Stomach (tissue), 4 donors: Measurements from ENCODE around the gene PPM1L.

Experiments used
- EP300 ChIP-seq: sonication (generic); formaldehyde crosslinking; IDR thresholded peaks from one replicate; pipeline ENCODE4 v1.6.1; 2017; ENCODE audit warnings: antibody characterized with exemption
- POLR2A ChIP-seq, 4 donors: fragments of 450-650 bp; IDR thresholded peaks; one replicate each; pipeline ENCODE4 v1.6.1; 2016; ENCODE audit warnings: antibody characterized with exemption in 4 of 4, control low read depth in 2 of 4, mild to moderate bottlenecking in 1 of 4, moderate library complexity in 1 of 4
- POLR2AphosphoS5 ChIP-seq, 3 donors: sonication (generic); formaldehyde crosslinking; IDR thresholded peaks; one replicate each; pipeline ENCODE4 v1.6.1; 2016; ENCODE audit warnings: antibody characterized with exemption in 3 of 3
- TF ChIP-seq, protein P1 (sequence below), 7 experiments: fragments of 450-650 bp in 4 of 7; fragments of 200-600 bp in 3 of 7; sonication (generic) in 3 of 7; IDR thresholded peaks; one replicate each; pipeline ENCODE4 v1.5.1; 2016 to 2019; ENCODE audit warnings: antibody characterized with exemption in 7 of 7, control low read depth in 2 of 7, mild to moderate bottlenecking in 1 of 7

DNA sequence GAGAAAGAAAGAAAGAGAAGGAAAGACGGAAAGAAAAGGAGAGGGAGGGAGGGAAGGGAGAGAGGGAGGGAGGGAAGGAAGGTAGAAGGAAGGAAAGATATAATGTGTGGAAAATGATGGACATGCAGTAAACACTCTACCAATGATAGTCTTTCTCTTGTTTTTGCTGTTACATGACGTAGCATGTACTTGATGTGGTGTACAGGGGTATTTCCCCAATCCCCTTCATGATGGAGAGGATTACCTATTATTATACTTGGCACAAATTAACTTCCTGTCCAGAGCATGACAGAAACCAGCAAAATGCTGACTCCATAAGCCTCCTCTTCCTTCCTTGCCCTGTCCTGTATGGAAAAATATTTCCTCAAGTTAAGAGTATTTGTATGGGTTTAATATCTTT lies 224.7 kb downstream of the PPM1L start:
- no peak for TF ChIP-seq POLR2AphosphoS5 (IDR thresholded peaks at IDR 0.05)
- TF ChIP-seq, protein P1, sequence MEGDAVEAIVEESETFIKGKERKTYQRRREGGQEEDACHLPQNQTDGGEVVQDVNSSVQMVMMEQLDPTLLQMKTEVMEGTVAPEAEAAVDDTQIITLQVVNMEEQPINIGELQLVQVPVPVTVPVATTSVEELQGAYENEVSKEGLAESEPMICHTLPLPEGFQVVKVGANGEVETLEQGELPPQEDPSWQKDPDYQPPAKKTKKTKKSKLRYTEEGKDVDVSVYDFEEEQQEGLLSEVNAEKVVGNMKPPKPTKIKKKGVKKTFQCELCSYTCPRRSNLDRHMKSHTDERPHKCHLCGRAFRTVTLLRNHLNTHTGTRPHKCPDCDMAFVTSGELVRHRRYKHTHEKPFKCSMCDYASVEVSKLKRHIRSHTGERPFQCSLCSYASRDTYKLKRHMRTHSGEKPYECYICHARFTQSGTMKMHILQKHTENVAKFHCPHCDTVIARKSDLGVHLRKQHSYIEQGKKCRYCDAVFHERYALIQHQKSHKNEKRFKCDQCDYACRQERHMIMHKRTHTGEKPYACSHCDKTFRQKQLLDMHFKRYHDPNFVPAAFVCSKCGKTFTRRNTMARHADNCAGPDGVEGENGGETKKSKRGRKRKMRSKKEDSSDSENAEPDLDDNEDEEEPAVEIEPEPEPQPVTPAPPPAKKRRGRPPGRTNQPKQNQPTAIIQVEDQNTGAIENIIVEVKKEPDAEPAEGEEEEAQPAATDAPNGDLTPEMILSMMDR (IDR thresholded peaks at IDR 0.05), result no peak
- no peak for TF ChIP-seq POLR2A (IDR thresholded peaks at IDR 0.05)
- TF ChIP-seq EP300, result no peak
